ENCODE results near the gene PHF13. TPM values are rescaled to one million over a fixed set of nuclear protein-coding genes. Genes with fewer than 3 reads are reported as not detected.

The PHF13 gene
- total and polyA plus RNA-seq, 9 of the 15 experiments (the other 6 are each of a cell fraction or from before 2014, with no cell fraction given), result 1.8 to 36.1 (median 11.7) TPM

- no peak for TF ChIP-seq RBM25 (IDR thresholded peaks at IDR 0.05; ENCODE audit: low read depth, low read length, severe bottlenecking)
- no peak for TF ChIP-seq PREB (CRISPR knock-in tag; IDR thresholded peaks at IDR 0.05)
- TF ChIP-seq MBD2 (IDR thresholded peaks at IDR 0.05; ENCODE audit: borderline replicate concordance, low read depth), result no peak; the same call in 1 of the 2 replicates
- TF ChIP-seq ZNF124 (CRISPR knock-in tag; IDR thresholded peaks at IDR 0.05), result no peak
- no peak for TF ChIP-seq SLC30A9 (CRISPR knock-in tag; IDR thresholded peaks at IDR 0.05)
- TF ChIP-seq E2F5 (CRISPR knock-in tag; IDR thresholded peaks at IDR 0.05), result no peak
- no peak for TF ChIP-seq ZBED1 (IDR thresholded peaks at IDR 0.05)
- TF ChIP-seq RNF2 (IDR thresholded peaks at IDR 0.05), result peak; percentile 45; the same call in 1 of the 2 replicates
- TF ChIP-seq PHTF2 (CRISPR knock-in tag; IDR thresholded peaks at IDR 0.05), result no peak
- TF ChIP-seq PTBP1 (IDR thresholded peaks at IDR 0.05; ENCODE audit: low read depth, low read length), result no peak
- no peak for TF ChIP-seq RNF219 (CRISPR knock-in tag; IDR thresholded peaks at IDR 0.05)
- no peak for TF ChIP-seq ZNF224 (CRISPR knock-in tag; IDR thresholded peaks at IDR 0.05)
- no peak; the same call in 1 of the 2 replicates for TF ChIP-seq IFI16 (CRISPR knock-in tag; IDR thresholded peaks at IDR 0.05)
- TF ChIP-seq ZNF23 (CRISPR knock-in tag; IDR thresholded peaks at IDR 0.05), result no peak
- TF ChIP-seq KDM5B (IDR thresholded peaks at IDR 0.05; ENCODE audit: insufficient replicate concordance, low read depth, low read length), result peak; percentile 83
- no peak for TF ChIP-seq ZNF121 (CRISPR knock-in tag; conservative IDR thresholded peaks at IDR 0.05)
- peak; percentile 10; the same call in 1 of the 2 replicates for TF ChIP-seq SUPT5H (IDR thresholded peaks at IDR 0.05)
- no peak for TF ChIP-seq ZNF696 (CRISPR knock-in tag; conservative IDR thresholded peaks at IDR 0.05)
- TF ChIP-seq TRIM28 (IDR thresholded peaks at IDR 0.05), result no peak
- 0 out of 2 replicates have a peak, but pooled peaks have one; percentile 30 for TF ChIP-seq ZNF143 (CRISPR knock-in tag; IDR thresholded peaks at IDR 0.05)
- TF ChIP-seq ZNF79 (CRISPR knock-in tag; IDR thresholded peaks at IDR 0.05; ENCODE audit: low read depth), result peak; percentile 16; the same call in 1 of the 2 replicates
- TF ChIP-seq HDAC1 (IDR thresholded peaks at IDR 0.05), result peak in 1 of 2 experiments; percentile 93; a peak in 2 of 4 replicates
- TF ChIP-seq CHD2 (IDR thresholded peaks at IDR 0.05; ENCODE audit: low read depth, low read length), result no peak
- TF ChIP-seq E2F3 (CRISPR knock-in tag; IDR thresholded peaks at IDR 0.05), result peak; percentile 85; the same call in 1 of the 2 replicates
- no peak for TF ChIP-seq RBM17 (IDR thresholded peaks at IDR 0.05; ENCODE audit: borderline replicate concordance, low read depth, low read length)
- no peak; a peak in 1 of 4 replicates for TF ChIP-seq FOXA3 (CRISPR knock-in tag; conservative IDR thresholded peaks at IDR 0.05 in 1 of 2, IDR thresholded peaks at IDR 0.05 in 1 of 2)
- peak; percentile 97 for TF ChIP-seq MXD1 (CRISPR knock-in tag; IDR thresholded peaks at IDR 0.05; ENCODE audit: borderline replicate concordance, poor library complexity, severe bottlenecking)
Measured at GRCh38 chr1:6603915-6604558, 9.5 kb upstream of the PHF13 start (continued).

Measured in K562 (cell line).